OCI-LY1 (cell line): ENCODE data around the gene MOSPD2.

Experiments
- EZH2 ChIP-seq: fragments of 200-600 bp; sonication (generic), shearing (Covaris generic); IDR thresholded peaks from 2 replicates; pipeline ENCODE4 v1.8.0; 2017; ENCODE audit warnings: borderline replicate concordance, mixed run types, mild to moderate bottlenecking, antibody characterized with exemption, low read length, moderate library complexity, mixed read lengths
- TF ChIP-seq, protein P1 (sequence below): fragments of 200-600 bp; sonication (generic), shearing (Covaris generic); IDR thresholded peaks from 2 replicates; pipeline ENCODE4 v1.5.1; 2017; ENCODE audit warnings: mild to moderate bottlenecking, antibody characterized with exemption, low read length, moderate library complexity, mixed read lengths

DNA sequence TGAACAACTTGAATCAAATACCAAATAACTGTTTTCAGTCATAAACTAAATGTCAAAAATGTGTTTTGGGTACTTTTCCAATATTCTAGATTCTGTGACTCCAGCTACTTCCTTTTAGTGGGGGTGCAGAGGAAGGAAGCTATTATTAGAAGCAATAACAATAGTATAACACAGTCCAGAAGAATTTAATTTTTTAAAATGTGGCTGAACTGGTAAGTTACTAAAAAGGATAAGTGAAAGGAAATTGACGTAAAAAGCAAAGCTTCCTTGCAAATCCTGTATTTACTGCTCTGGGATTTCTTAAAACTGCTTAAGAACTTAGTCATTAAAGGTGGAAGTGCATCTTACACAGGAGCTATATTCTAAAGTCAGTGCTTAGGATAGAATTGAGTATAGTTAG is 53.2 kb downstream of the MOSPD2 start:
- TF ChIP-seq, protein P1, sequence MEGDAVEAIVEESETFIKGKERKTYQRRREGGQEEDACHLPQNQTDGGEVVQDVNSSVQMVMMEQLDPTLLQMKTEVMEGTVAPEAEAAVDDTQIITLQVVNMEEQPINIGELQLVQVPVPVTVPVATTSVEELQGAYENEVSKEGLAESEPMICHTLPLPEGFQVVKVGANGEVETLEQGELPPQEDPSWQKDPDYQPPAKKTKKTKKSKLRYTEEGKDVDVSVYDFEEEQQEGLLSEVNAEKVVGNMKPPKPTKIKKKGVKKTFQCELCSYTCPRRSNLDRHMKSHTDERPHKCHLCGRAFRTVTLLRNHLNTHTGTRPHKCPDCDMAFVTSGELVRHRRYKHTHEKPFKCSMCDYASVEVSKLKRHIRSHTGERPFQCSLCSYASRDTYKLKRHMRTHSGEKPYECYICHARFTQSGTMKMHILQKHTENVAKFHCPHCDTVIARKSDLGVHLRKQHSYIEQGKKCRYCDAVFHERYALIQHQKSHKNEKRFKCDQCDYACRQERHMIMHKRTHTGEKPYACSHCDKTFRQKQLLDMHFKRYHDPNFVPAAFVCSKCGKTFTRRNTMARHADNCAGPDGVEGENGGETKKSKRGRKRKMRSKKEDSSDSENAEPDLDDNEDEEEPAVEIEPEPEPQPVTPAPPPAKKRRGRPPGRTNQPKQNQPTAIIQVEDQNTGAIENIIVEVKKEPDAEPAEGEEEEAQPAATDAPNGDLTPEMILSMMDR: no peak
- TF ChIP-seq EZH2: no peak
